GM18867 (cell line): ENCODE results near the gene PLXDC2.

Experiments
- ATAC-seq: cut with Tn5 transposase; IDR thresholded peaks from one replicate; pipeline ENCODE4 v1.9.1; 2021; ENCODE audit warnings: mild to moderate bottlenecking, moderate library complexity; ENCODE audit not compliant: unreplicated experiment

The PLXDC2 gene

GRCh38 chr10:19932806-19933371, 116.7 kb downstream of the PLXDC2 start:
- no peak for ATAC-seq

DNA sequence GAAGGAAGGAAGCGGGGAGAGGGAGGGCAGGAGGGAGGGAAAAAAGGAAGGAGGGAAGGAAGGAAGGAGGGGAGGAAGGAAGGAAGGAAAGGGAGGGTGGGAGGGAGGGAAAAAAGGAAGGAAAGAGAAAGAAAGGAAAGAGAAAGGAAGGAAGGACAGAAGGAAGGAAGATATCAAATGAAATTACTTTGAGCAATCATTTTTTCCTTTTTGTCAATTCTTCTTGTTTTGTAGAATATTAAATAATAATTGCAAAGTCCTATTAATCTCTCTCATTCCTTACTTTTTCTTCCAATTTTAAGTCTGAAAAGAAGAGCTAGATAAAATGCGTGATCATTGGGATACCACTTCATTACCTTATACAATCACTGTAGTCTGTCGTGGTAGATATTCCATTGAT, 117.5 kb downstream of the PLXDC2 start:
- ATAC-seq, result no peak

GRCh38 chr10:19935176-19935575, 118.9 kb downstream of the PLXDC2 start:
- no peak for ATAC-seq

DNA sequence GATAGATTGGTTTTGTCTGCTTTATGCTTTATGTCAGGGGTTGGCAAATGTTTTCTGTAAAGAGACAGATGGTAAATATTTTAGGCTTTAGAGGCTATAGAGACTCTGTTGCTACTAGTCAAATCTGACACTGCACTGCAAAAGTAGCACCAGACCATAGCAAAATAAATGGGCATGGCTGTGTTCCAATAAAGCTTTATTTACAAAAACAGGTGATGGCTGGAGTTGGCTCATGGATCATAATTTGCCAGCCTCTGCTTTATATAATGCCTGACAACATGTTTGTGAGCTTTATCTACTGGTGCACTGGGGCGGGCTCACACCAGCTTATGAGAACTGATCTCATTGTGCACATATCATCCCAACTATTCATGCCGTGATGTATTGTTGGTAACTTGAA, 120.1 kb downstream of the PLXDC2 start:
- no peak for ATAC-seq

GRCh38 chr10:19937989-19938388, 121.8 kb downstream of the PLXDC2 start:
- ATAC-seq, result no peak

DNA sequence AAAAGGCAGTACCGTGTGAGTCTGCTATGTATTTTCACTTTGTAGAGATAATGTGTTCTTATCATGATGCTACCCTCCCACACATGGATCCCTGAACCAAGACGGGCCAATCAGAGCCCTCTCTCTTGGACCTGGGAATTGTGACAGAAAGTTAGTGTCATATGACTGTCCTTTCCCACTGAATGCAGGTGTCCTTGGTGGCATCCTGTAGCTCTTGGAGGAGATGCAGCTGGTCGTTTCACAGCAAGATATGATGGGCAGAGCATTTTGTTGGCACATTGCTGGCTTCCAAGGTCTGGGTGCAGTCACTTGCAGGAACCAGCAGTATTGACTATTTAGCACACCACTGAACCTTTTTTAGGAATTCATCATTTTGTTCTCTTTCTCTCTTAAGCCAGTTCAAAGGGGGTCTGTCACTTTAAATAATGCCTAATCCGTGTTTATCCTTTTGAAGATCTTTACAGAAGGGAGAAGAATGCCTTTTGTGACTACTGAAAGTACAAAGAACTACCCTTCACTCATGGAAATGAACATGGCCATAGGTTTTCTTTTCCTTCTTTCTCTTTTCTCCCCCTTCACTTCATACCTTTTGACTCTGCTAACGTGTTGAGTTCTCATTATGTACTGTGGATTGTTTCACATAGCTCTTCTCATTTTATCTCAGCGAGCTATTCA, 125.1 kb downstream of the PLXDC2 start:
- ATAC-seq, result no peak

- ATAC-seq, result no peak
These were observed 128.9 kb downstream of the PLXDC2 start for GRCh38 chr10:19944911-19945663.

DNA sequence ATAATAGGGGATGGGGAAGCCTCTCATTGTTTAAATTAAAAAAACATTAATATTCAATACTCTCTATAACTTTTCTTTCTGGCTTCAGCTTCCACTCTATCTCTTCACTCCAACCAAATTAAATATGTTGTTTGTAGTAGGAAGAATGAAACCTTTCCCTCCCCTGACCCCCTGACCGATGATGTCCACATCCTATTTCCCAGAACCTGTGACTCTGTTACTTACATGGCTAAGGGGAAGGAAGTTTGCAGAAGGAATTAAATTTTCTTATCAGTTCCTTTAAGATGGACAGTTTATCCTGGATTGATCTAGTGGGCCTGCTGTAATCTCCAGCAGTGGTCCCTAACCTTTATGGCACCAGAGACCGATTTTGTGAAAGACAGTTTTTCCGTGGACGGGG, 130.0 kb downstream of the PLXDC2 start:
- no peak for ATAC-seq

DNA sequence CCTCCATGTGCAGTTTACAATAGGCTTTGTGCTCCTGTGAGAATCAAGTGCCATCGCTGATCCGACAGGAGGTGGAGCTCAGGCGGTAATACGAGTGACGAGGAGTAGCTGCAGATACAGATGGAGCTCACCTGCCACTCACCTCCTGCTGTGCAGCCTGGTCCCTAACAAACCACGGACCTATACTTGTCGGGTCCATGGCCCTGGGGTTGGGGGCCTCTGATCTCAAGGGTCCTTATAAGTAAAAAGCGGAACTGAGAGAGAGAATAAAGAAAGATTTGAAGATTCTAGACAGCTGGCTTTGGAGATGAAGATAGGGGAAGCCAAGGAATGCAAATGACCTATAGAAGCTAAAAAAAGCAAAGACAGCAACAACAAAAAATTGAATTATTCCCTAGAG, 130.6 kb downstream of the PLXDC2 start:
- ATAC-seq, result peak; percentile 69

DNA sequence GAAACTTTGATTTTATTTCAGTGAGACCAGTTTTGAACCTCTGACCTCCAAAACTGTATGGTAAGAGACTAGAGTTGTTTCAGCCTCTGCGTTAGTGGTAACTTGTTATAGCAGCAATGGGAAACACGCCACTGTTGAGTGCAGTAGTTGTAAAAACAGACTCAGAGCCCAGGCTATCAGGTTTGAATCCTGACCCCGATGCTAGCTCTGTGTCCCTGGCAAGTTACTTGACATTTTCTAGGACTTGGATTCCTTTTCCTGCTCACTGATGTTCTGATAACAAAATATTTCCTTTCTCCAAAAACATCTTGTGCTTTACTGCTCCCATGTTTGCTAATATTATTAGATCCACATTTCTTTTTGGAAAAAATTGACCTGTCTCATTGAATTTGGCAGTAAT, 131.0 kb downstream of the PLXDC2 start:
- ATAC-seq, result peak; percentile 14

GRCh38 chr10:19947656-19948055, 131.4 kb downstream of the PLXDC2 start:
- ATAC-seq, result peak; percentile 42

DNA sequence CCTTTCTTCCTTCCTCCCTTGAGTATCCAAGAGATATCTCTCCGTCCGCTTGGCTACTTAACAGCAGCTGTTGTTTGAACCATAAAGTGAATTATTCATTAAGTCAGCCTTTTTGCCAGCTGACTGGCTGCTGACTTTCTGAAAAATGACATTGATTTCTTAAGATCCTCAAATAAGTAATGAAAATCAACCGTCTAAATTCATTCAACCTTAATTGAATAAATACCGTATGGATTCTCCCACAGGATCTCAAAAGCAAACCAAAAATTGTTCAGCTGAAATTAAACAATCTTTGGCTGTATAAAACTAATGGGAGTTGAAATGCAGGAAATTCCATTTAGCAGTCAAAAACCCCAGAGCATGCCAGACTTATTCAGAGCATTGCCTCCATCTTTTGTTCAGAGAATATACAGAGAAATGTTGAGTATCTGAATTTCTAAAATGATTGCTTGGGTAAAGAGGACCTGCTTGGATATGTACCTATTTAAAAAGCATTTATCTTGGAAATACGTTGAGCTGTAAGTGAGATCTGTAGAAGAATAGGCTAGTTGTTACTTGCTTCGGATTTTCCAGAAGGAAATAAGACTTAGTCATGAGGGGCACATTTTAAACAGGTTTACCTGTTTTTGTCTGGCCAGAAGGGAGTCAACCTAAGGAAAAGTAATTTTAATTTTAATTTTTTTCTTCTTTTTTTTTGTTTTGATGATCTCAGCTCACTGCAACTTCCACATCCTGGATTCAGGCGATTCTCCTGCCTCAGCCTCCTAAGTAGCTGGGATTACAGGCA, 136.2 kb downstream of the PLXDC2 start:
- ATAC-seq, result no peak

DNA sequence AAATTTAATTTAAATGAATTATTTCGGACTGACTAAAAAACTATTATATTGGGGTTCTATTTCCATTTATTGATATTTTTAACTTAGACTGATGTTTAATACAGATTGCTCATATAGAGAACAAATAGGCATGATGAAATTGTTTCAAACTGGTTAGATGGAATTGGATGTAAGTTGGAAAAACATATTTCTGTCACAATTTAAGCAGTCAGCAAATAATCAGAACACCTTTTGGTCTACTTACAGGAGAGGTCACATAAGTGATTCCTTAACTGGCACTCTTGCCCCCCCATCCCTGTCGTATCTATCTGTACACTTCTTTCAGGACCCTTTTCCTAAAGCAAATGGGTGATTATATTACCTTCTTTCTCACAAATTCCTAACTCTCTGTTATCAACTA, 138.4 kb downstream of the PLXDC2 start:
- ATAC-seq, result no peak

- ATAC-seq, result no peak
These were observed 140.3 kb downstream of the PLXDC2 start for GRCh38 chr10:19956516-19957032.

GRCh38 chr10:19958787-19959186, 142.6 kb downstream of the PLXDC2 start:
- ATAC-seq, result peak; percentile 99

- no peak for ATAC-seq
These were observed 145.1 kb downstream of the PLXDC2 start for GRCh38 chr10:19961076-19962053.

DNA sequence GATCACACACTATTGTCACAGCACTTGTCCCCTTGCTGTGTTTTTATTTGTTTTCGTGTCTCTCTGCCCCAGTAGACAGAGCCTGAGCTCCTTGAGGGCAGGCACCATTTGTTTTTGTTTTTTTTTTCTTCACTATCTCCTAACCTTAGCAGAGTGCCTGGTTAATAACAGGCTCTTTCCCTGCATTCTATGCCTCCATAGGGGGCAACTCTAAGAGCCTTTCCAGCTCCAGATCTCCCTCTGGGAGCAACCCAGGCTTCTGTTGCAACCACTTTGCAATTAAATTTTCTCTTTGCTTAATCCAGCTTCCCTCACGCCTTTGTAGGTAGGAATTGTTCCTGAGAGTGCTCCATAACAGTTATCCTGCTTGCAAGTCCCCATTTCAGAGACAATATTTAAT, 148.4 kb downstream of the PLXDC2 start:
- no peak for ATAC-seq

GRCh38 chr10:19966751-19967150, 150.5 kb downstream of the PLXDC2 start:
- ATAC-seq, result no peak

- ATAC-seq, result no peak
These were observed 151.7 kb downstream of the PLXDC2 start for GRCh38 chr10:19967981-19968380.

- no peak for ATAC-seq
These were observed 152.5 kb downstream of the PLXDC2 start for GRCh38 chr10:19968745-19969144.
